HepG2 (cell line): Measurements from ENCODE around the gene KBTBD13. TPM values are rescaled to one million over a fixed set of nuclear protein-coding genes. Genes with fewer than 3 reads are reported as not detected.

Source experiments
- ATAC-seq: fragments of 200-7000 bp; cut with Tn5 transposase; 3 replicates; pipeline ENCODE4 v1.9.1; 2020; ENCODE audit warnings: mild to moderate bottlenecking, moderate library complexity
- BruUV-seq: library from RNA; stranded (reverse); fragments of 400-500 nt; replicated peaks from 2 replicates; lab custom pipeline; 2021; lab: Mats Ljungman, UMichigan
- CTCF ChIA-PET: fragments of 300-600 bp; formaldehyde crosslinking; extraction: SDS; loops from one replicate; lab custom pipeline; 2021; ENCODE audit warnings: low total read pairs, inconsistent platforms, low intra/inter-chr PET ratio; lab: Yijun Ruan, JAX
- POLR2A ChIA-PET: fragments of 350-600 bp; sonication (Branson Sonifier 250); formaldehyde crosslinking; loops from one replicate; lab custom pipeline; 2020; ENCODE audit warnings: antibody characterized with exemption, inconsistent platforms; lab: Yijun Ruan, JAX
- DNase-seq: peaks from one replicate; pipeline ENCODE4 v3.0.0-alpha.2; 2015; ENCODE audit warnings: low spot score
- FAIRE-seq: peaks from 3 replicates; lab custom pipeline; 2011; peaks lifted over from hg19 to GRCh38; lab: Jason Lieb, UNC
- H2AFZ ChIP-seq: one replicate; pipeline ENCODE4 v1.6.1; 2011; ENCODE audit warnings: low read length, inconsistent platforms
- H3K27ac ChIP-seq: fragments of 300-600 bp; 3 replicates; pipeline ENCODE4 v1.8.0; 2011; ENCODE audit warnings: mixed run types, mild to moderate bottlenecking, mixed read lengths, low read length, inconsistent platforms; ENCODE audit not compliant: insufficient read depth; ENCODE audit errors: extremely low read length
- H3K27me3 ChIP-seq, 2 experiments: fragments of 200-600 bp in 1 of 2; 2 replicates in 1 of 2; 3 replicates in 1 of 2; pipeline versions ENCODE4 v1.6.0 to v1.8.0; 2011; ENCODE audit warnings: low read length in 2 of 2, mild to moderate bottlenecking in 2 of 2, moderate library complexity in 2 of 2, inconsistent platforms in 1 of 2; ENCODE audit not compliant: insufficient read depth in 2 of 2, control insufficient read depth in 1 of 2
- H3K36me3 ChIP-seq, 2 experiments: fragments of 200-600 bp in 1 of 2; replicated peaks in 1 of 2; 2 replicates in 1 of 2; 3 replicates in 1 of 2; pipeline versions ENCODE4 v1.5.1 to v1.8.0; 2011; ENCODE audit warnings: low read length in 2 of 2, inconsistent platforms in 1 of 2; ENCODE audit not compliant: insufficient read depth in 2 of 2, control insufficient read depth in 1 of 2
- H3K4me1 ChIP-seq: 2 replicates; pipeline ENCODE4 v1.5.1; 2012; ENCODE audit warnings: low read length, inconsistent platforms; ENCODE audit not compliant: insufficient read depth
- H3K4me2 ChIP-seq: 2 replicates; pipeline ENCODE4 v1.6.0; 2011; ENCODE audit warnings: low read depth, low read length, inconsistent platforms
- H3K4me3 ChIP-seq, 3 experiments: fragments of 200-600 bp in 1 of 3; sonication (generic), shearing (Covaris generic) in 1 of 3; replicated peaks in 1 of 3; 2 replicates each; pipeline ENCODE4 v1.5.1; 2011 to 2016; ENCODE audit warnings: low read length in 3 of 3, inconsistent platforms in 2 of 3, low read depth in 2 of 3, mild to moderate bottlenecking in 2 of 3, control low read depth in 1 of 3, mixed read lengths in 1 of 3; ENCODE audit not compliant: insufficient read depth in 1 of 3
- H3K79me2 ChIP-seq: one replicate; pipeline ENCODE4 v1.6.1; 2011; ENCODE audit warnings: low read length, inconsistent platforms; ENCODE audit not compliant: insufficient read depth
- H3K9ac ChIP-seq: 2 replicates; pipeline ENCODE4 v1.6.0; 2011; ENCODE audit warnings: mild to moderate bottlenecking, low read depth, low read length, inconsistent platforms; ENCODE audit not compliant: insufficient read depth
- H3K9me3 ChIP-seq: 2 replicates; pipeline ENCODE4 v1.5.1; 2012; ENCODE audit warnings: mild to moderate bottlenecking, low read length
- H4K20me1 ChIP-seq: 2 replicates; pipeline ENCODE4 v1.6.0; 2011; ENCODE audit warnings: inconsistent platforms, mild to moderate bottlenecking, low read length, moderate library complexity; ENCODE audit not compliant: insufficient read depth
- BORCS8-MEF2B ChIP-seq: sonication (generic); formaldehyde crosslinking; IDR thresholded peaks from 2 replicates; pipeline ENCODE4 v1.8.0; 2022; ENCODE audit warnings: mild to moderate bottlenecking, missing genetic modification reagents
- MEIS1 ChIP-seq: sonication (generic); formaldehyde crosslinking; IDR thresholded peaks from 2 replicates; pipeline ENCODE4 v1.9.0; 2021; ENCODE audit warnings: mild to moderate bottlenecking, missing genetic modification reagents, moderate library complexity, borderline replicate concordance
- MZF1 ChIP-seq: sonication (generic); formaldehyde crosslinking; IDR thresholded peaks from 2 replicates; pipeline ENCODE4 v1.8.1; 2023; ENCODE audit warnings: mild to moderate bottlenecking, missing genetic modification reagents, borderline replicate concordance
- PTBP1 ChIP-seq: fragments of 200-400 bp; formaldehyde crosslinking; IDR thresholded peaks from 2 replicates; pipeline ENCODE4 v1.6.1; 2018; ENCODE audit warnings: low read length, low read depth; ENCODE audit not compliant: poor library complexity, severe bottlenecking
- SETDB1 ChIP-seq: sonication (generic); formaldehyde crosslinking; IDR thresholded peaks from 2 replicates; pipeline ENCODE4 v1.5.1; 2020; ENCODE audit warnings: missing genetic modification reagents, mild to moderate bottlenecking, borderline replicate concordance
- SNAPC2 ChIP-seq: sonication (generic); formaldehyde crosslinking; IDR thresholded peaks from 2 replicates; pipeline ENCODE4 v1.8.1; 2022; ENCODE audit warnings: mild to moderate bottlenecking, missing genetic modification reagents
- SUZ12 ChIP-seq: fragments of 150-350 bp; IDR thresholded peaks from 2 replicates; pipeline ENCODE4 v1.6.1; 2014; ENCODE audit warnings: low read depth, low read length
- ZFP91 ChIP-seq: sonication (generic); formaldehyde crosslinking; IDR thresholded peaks from 2 replicates; pipeline ENCODE4 v1.9.0; 2022; ENCODE audit warnings: missing genetic modification reagents, mild to moderate bottlenecking, borderline replicate concordance
- ZFY ChIP-seq: sonication (generic); formaldehyde crosslinking; IDR thresholded peaks from 2 replicates; pipeline ENCODE4 v1.4.0; 2020; ENCODE audit warnings: missing genetic modification reagents
- ZMAT3 ChIP-seq: sonication (generic); formaldehyde crosslinking; conservative IDR thresholded peaks from 2 replicates; pipeline ENCODE4 v1.7.0; 2021; ENCODE audit warnings: missing genetic modification reagents
- ZNF180 ChIP-seq: sonication (generic); formaldehyde crosslinking; IDR thresholded peaks from 2 replicates; pipeline ENCODE4 v1.4.0; 2020; ENCODE audit warnings: low read depth, missing genetic modification reagents, borderline replicate concordance
- ZNF230 ChIP-seq: sonication (generic); formaldehyde crosslinking; IDR thresholded peaks from 2 replicates; pipeline ENCODE4 v1.4.0; 2020; ENCODE audit warnings: mild to moderate bottlenecking, missing genetic modification reagents
- ZNF556 ChIP-seq: sonication (generic); formaldehyde crosslinking; IDR thresholded peaks from 2 replicates; pipeline ENCODE4 v1.4.0; 2020; ENCODE audit warnings: mild to moderate bottlenecking, missing genetic modification reagents, borderline replicate concordance
- ZNF644 ChIP-seq: IDR thresholded peaks from 2 replicates; pipeline ENCODE4 v1.6.1; 2016; ENCODE audit warnings: low read depth
- ZNF761 ChIP-seq: sonication (generic); formaldehyde crosslinking; conservative IDR thresholded peaks from 2 replicates; pipeline ENCODE4 v1.4.0; 2020; ENCODE audit warnings: mild to moderate bottlenecking, missing genetic modification reagents
- ZSCAN29 ChIP-seq: sonication (generic); formaldehyde crosslinking; conservative IDR thresholded peaks from 2 replicates; pipeline ENCODE4 v1.4.0; 2020; ENCODE audit warnings: mild to moderate bottlenecking, missing genetic modification reagents
- WGBS: methylation state at CpG from one replicate; pipeline ENCODE4 v1.1.6; 2017; ENCODE audit warnings: low lambda C conversion rate; 5-methylcytosine and 5-hydroxymethylcytosine counted together
- in situ Hi-C: cut with HindIII; loops from 2 replicates; pipeline ENCODE4 v1.10.0; 2017; ENCODE audit warnings: low pct_unique_long_range_greater_than_20kb; ENCODE audit not compliant: extremely low pct_ligation_motif_present
- intact Hi-C: fragments of 100-400 bp; cut with micrococcal nuclease; formaldehyde crosslinking; loops from one replicate; pipeline ENCODE4 v1.10.0; 2022; ENCODE audit not compliant: unreplicated experiment
- polyA plus RNA-seq, 8 experiments: library from polyadenylated mRNA; depleted of rRNA in 3 of 8; stranded (reverse) in 7 of 8; unstranded in 1 of 8; fragments of >200 nt; fragmentation: Illumina TruSeq in 4 of 8; extraction: Trizol in 4 of 8; gene quantifications; 2 replicates each; pipeline versions ENCODE4 v1.2.1 to v1.2.3, GENCODE V29; 2011 to 2016; ENCODE audit warnings: low read depth in 4 of 8, missing spikeins in 1 of 8, mixed read lengths in 1 of 8; ENCODE audit not compliant: insufficient read depth in 1 of 8
- total RNA-seq, 5 experiments: library from RNA; depleted of rRNA; stranded (reverse); fragments of >200 nt; fragmentation: Illumina TruSeq; extraction: Trizol; gene quantifications; 2 replicates each; pipeline ENCODE4 v1.2.3, GENCODE V29; 2016; ENCODE audit warnings: low read depth in 1 of 5
- TF ChIP-seq, protein P1 (sequence below): IDR thresholded peaks from 2 replicates; pipeline ENCODE4 v1.6.1; 2016; ENCODE audit warnings: mild to moderate bottlenecking, missing biosample characterization, missing genetic modification reagents
- TF ChIP-seq, protein P2 (sequence below): sonication (generic); formaldehyde crosslinking; IDR thresholded peaks from 2 replicates; pipeline ENCODE4 v1.4.0; 2020; ENCODE audit warnings: missing genetic modification reagents, borderline replicate concordance

The KBTBD13 gene
- total and polyA plus RNA-seq, 2 of the 13 experiments (the other 11 are each of a cell fraction or from before 2014, with no cell fraction given) = not detected

DNA sequence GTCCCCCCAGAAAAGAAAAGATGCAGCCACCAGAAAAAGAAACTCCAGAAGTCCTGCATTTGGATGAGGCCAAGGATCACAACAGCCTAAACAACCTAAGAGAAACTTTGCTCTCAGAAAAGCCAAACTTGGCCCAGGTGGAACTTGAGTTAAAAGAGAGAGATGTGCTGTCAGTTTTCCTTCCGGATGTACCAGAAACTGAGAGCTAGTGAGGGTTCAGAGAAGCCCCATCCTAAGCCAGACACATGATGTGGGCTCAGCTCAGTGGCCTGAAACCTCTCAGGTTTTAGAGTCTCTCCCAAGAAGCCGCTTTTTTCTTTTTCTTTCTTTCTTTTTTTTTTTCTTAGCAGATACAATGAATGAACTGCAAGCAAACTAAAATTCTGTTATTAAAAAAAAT is 23.6 kb upstream of the KBTBD13 start (continued):
- TF ChIP-seq PTBP1 (no peak), MEIS1 (CRISPR knock-in tag) (no peak), SUZ12 (no peak), SNAPC2 (CRISPR knock-in tag) (no peak), BORCS8-MEF2B (CRISPR knock-in tag) (no peak), ZMAT3 (CRISPR knock-in tag) (no peak), ZNF180 (CRISPR knock-in tag) (no peak)

DNA sequence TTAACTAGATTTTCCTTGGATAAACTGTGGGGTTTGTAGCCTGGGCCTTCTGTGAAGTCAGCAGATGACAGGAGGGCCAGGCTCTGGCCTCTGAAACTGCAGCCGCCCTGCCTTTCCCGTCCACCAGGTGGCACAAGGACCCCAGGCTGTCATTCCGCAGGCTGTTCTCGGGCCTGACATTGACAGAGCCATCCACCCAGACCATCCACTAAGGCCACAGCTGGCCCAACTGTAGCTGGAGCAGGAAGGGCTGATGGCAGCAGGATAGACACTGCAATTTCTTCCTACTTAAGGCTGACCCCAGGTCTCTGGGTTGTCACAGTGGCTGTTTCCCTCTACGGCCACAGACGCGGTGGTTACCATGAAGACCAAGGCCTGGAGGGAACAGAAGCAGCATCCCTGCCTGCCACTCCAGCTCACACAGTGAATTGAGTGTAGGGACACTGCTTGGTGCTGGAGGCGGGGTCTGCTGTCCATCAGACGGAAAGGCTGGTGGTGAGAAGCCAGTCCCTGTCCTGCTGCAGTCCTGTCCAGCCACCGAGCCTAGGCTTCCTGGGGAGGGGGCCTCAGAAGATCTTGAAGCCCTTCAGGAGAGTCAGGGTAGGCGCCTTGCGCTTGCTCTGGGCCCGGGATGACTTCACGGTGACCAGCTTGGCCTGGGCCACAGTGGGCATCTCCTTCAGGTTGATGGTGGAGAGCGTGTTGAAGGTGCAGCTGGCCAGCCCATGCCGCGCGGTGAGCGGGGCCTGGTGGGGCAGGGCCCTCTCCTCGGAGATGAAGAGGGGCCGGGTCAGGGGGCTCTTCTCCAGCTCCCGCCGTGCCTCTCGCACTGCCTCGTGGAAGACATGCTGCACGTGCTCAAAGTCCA is 22.0 kb upstream of the KBTBD13 start:
- Histone ChIP-seq H3K9ac (no peak overlapping the region), H4K20me1 (no peaks in the 10 kb centered on the region), H3K27ac (no peak overlapping the region), H3K4me2 (no peak overlapping the region), H3K9me3 (no peaks in the 10 kb centered on the region), H3K4me1 (peaks cover 70% of the 10 kb centered on the region), H3K79me2 (no peaks in the 10 kb centered on the region), H3K36me3 (no peaks in the 10 kb centered on the region), H3K27me3 (no peaks in the 10 kb centered on the region), H2AFZ (no peak overlapping the region), H3K4me3 (no peak overlapping the region)
- DNase-seq (peak; percentile 64), FAIRE-seq (peak; percentile 66), ATAC-seq (peak; percentile 75)
- WGBS = 13% methylated on average over 3 of the region's 26 CpGs
- intact Hi-C loops (loop anchor here (1.0 to 10.0 kb wide), 6 partner anchors 9 to 240 kb away; partner anchors contain the start of genes RNU5A-1 and SLC51B), in situ Hi-C loops (loop anchor here (5.0 kb wide), 1 partner anchor 33 kb away; no protein-coding TSS in a partner anchor)
- no TSS peak for BruUV-seq
- ChIA-PET CTCF (interaction anchor here (1.5 to 5.0 kb wide), 5 partner anchors 21 to 47 kb away, joined by 3 to 54 read pairs (median 29); partner anchors contain the start of gene MTFMT), POLR2A (interaction anchor here (0.9 to 4.5 kb wide), 7 partner anchors 9 to 250 kb away, joined by 3 to 27 read pairs (median 5); partner anchors contain the start of genes RNU5B-1 and SLC51B)
- TF ChIP-seq ZSCAN29 (CRISPR knock-in tag) (peak; percentile 67; the same call in 1 of the 2 replicates), ZFY (CRISPR knock-in tag) (peak; percentile 56), ZNF230 (CRISPR knock-in tag) (peak; percentile 33; the same call in 1 of the 2 replicates), MZF1 (CRISPR knock-in tag) (no peak), SETDB1 (CRISPR knock-in tag) (no peak), ZFP91 (peak; percentile 46), ZNF556 (CRISPR knock-in tag) (peak; percentile 70; the same call in 1 of the 2 replicates), ZNF761 (CRISPR knock-in tag) (peak; percentile 79; the same call in 1 of the 2 replicates), ZNF644 (0 out of 2 replicates have a peak, but pooled peaks have one; percentile 28)
- TF ChIP-seq, protein P1, sequence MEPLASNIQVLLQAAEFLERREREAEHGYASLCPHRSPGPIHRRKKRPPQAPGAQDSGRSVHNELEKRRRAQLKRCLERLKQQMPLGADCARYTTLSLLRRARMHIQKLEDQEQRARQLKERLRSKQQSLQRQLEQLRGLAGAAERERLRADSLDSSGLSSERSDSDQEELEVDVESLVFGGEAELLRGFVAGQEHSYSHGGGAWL (CRISPR knock-in tag) = 0 out of 2 replicates have a peak, but pooled peaks have one; percentile 54
- TF ChIP-seq, protein P2, sequence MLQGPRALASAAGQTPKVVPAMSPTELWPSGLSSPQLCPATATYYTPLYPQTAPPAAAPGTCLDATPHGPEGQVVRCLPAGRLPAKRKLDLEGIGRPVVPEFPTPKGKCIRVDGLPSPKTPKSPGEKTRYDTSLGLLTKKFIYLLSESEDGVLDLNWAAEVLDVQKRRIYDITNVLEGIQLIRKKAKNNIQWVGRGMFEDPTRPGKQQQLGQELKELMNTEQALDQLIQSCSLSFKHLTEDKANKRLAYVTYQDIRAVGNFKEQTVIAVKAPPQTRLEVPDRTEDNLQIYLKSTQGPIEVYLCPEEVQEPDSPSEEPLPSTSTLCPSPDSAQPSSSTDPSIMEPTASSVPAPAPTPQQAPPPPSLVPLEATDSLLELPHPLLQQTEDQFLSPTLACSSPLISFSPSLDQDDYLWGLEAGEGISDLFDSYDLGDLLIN (CRISPR knock-in tag) = no peak
